Measurements from ENCODE around the gene IFNA14. TPM values are rescaled to one million over a fixed set of nuclear protein-coding genes. Genes with fewer than 3 reads are reported as not detected.

IFNA14 gene
- not detected in 2 replicates for total RNA-seq (2021)
- long read RNA-seq = 0 reads

GRCh38 chr9:21239911-21240310 lies at the start of gene IFNA14:
Gene IFNA14 (minus strand): TSS chr9:21240005. CDS start chr9:21239935, 70 bp downstream.
- Histone ChIP-seq H3K4me1 (ENCODE audit: insufficient read depth, low read length) (no peaks in the 10 kb centered on the region), H3K4me2 (ENCODE audit: insufficient read depth, insufficient read length, low read length) (no peak within 1 kb of the TSS), H3K27ac (ENCODE audit: insufficient read length, low read depth, low read length) (no peak within 1 kb of the TSS), H3K79me1 (ENCODE audit: insufficient read depth, low read depth, low read length, poor library complexity, severe bottlenecking) (no peaks in the 10 kb centered on the region), H3K9ac (ENCODE audit: extremely low read depth, insufficient read length, low read length) (no peak within 1 kb of the TSS), H2BK120ac (ENCODE audit: low read depth, low read length, poor library complexity, severe bottlenecking) (no peak within 1 kb of the TSS), H3K27me3 (ENCODE audit: insufficient read depth, low read length) (no peaks in the 10 kb centered on the region), H2BK5ac (ENCODE audit: insufficient read length, low read length) (no peak within 1 kb of the TSS), H3K9me3 (ENCODE audit: control insufficient read depth, low read depth, low read length) (no peaks in the 10 kb centered on the region), H4K8ac (replicated peaks; ENCODE audit: insufficient read length, low read depth, low read length) (no peak within 1 kb of the TSS), H4K5ac (ENCODE audit: insufficient read length, low read depth, low read length) (no peak within 1 kb of the TSS), H3K14ac (ENCODE audit: insufficient read depth, low read length) (no peak within 1 kb of the TSS), H3K56ac (ENCODE audit: insufficient read length, low read depth, low read length) (no peak within 1 kb of the TSS), H3K4ac (ENCODE audit: low read depth, low read length) (no peak within 1 kb of the TSS), H4K20me1 (ENCODE audit: control insufficient read depth, insufficient read depth, insufficient read length) (no peaks in the 10 kb centered on the region), H4K91ac (ENCODE audit: insufficient read length, low read depth, low read length) (no peak within 1 kb of the TSS), H2BK12ac (ENCODE audit: insufficient read length, low read depth, low read length) (no peak within 1 kb of the TSS), H2BK20ac (ENCODE audit: low read depth, low read length, poor library complexity, severe bottlenecking) (no peak within 1 kb of the TSS), H2AFZ (ENCODE audit: low read length) (no peak within 1 kb of the TSS), H3K23me2 (ENCODE audit: insufficient read length, low read depth, low read length, poor library complexity, severe bottlenecking) (no peaks in the 10 kb centered on the region), H3T11ph (ENCODE audit: low read length) (no peak within 1 kb of the TSS), H3K18ac (ENCODE audit: insufficient read length, low read depth, low read length) (no peak within 1 kb of the TSS), H2BK15ac (ENCODE audit: low read depth, low read length) (no peak within 1 kb of the TSS), H3K23ac (ENCODE audit: insufficient read length, low read depth, low read length) (no peak within 1 kb of the TSS), H2AK5ac (ENCODE audit: insufficient read length, low read length) (no peak within 1 kb of the TSS), H3K79me2 (ENCODE audit: insufficient read depth, low read length) (no peaks in the 10 kb centered on the region)
- Mint-ChIP-seq H3K36me3 (ENCODE audit: insufficient read depth in 1 of 3, low read depth in 3 of 3) (no peaks in the 10 kb centered on the region), H3K27ac (no peak within 1 kb of the TSS), H3K4me3 (no peak within 1 kb of the TSS), H3K27me3 (ENCODE audit: low read depth) (peaks cover 33% of the 10 kb centered on the region), H3K9me3 (no peaks in the 10 kb centered on the region), H3K4me1 (no peaks in the 10 kb centered on the region; a peak in 1 of 4 replicates)
- WGBS (ENCODE audit: extremely low coverage, insufficient read length, low lambda C conversion rate) = no CpG with 5 or more reads among the region's 2 CpGs
- no peak for DNase-seq
- TF ChIP-seq CTCF (conservative IDR thresholded peaks at IDR 0.05) = no peak
